A549 (cell line): Measurements from ENCODE around the gene SUPT5H. TPM values are rescaled to one million over a fixed set of nuclear protein-coding genes. Genes with fewer than 3 reads are reported as not detected.
A peak's percentile ranks its signal among the peaks of the same experiment; 100 is the strongest.

Source experiments
- ATAC-seq, 2 experiments: fragments of 200-7000 bp in 1 of 2; fragments of >200 bp in 1 of 2; cut with Nextera tagmentation in 1 of 2; cut with Tn5 transposase in 1 of 2; 3 replicates each; pipeline versions ENCODE4 v1.8.0 to v1.9.1; 2018 to 2020; ENCODE audit warnings: mild to moderate bottlenecking in 1 of 2, moderate library complexity in 1 of 2
- CTCF ChIA-PET: fragments of 300-600 bp; sonication (Branson Sonifier 250); formaldehyde crosslinking; extraction: SDS; loops from one replicate; lab custom pipeline; 2021; ENCODE audit warnings: antibody characterized with exemption, inconsistent platforms; lab: Yijun Ruan, JAX
- POLR2A ChIA-PET: fragments of 350-600 bp; formaldehyde crosslinking; extraction: SDS; loops from one replicate; lab custom pipeline; 2021; ENCODE audit warnings: antibody characterized with exemption, inconsistent platforms; lab: Yijun Ruan, JAX
- DNase-seq, 2 experiments: peaks; one replicate each; pipeline versions ENCODE4 v3.0.0 to v3.0.0-alpha.2; 2011 to 2016; ENCODE audit warnings: low read depth in 1 of 2, low spot score in 1 of 2
- FAIRE-seq: peaks from 2 replicates; lab custom pipeline; 2011; peaks lifted over from hg19 to GRCh38; lab: Jason Lieb, UNC
- H3K27ac ChIP-seq, 2 experiments: fragments of >200 bp; sonication (Bioruptor Twin); formaldehyde crosslinking; 3 replicates each; pipeline ENCODE4 v1.5.1; 2016 to 2017
- H3K4me1 ChIP-seq: fragments of >200 bp; sonication (Bioruptor Twin); formaldehyde crosslinking; 3 replicates; pipeline ENCODE4 v1.6.1; 2016
- H3K4me2 ChIP-seq: fragments of >200 bp; sonication (Bioruptor Twin); formaldehyde crosslinking; 3 replicates; pipeline ENCODE4 v1.6.1; 2016
- H3K4me3 ChIP-seq: fragments of >200 bp; sonication (Bioruptor Twin); formaldehyde crosslinking; 3 replicates; pipeline ENCODE4 v1.5.1; 2016
- H3K9me3 ChIP-seq: fragments of >200 bp; sonication (Bioruptor Twin); formaldehyde crosslinking; 3 replicates; pipeline ENCODE4 v1.6.1; 2016
- CBX2 ChIP-seq: fragments of 200-600 bp; sonication (generic); IDR thresholded peaks from 2 replicates; pipeline ENCODE4 v1.6.1; 2016; ENCODE audit warnings: low read depth, mild to moderate bottlenecking, borderline replicate concordance
- EHMT2 ChIP-seq: fragments of 200-600 bp; sonication (generic); IDR thresholded peaks from 2 replicates; pipeline ENCODE4 v1.6.1; 2016; ENCODE audit warnings: antibody characterized with exemption, low read depth, mild to moderate bottlenecking, moderate library complexity
- GATA3 ChIP-seq: IDR thresholded peaks from 2 replicates; pipeline ENCODE4 v1.6.1; 2012; ENCODE audit warnings: borderline replicate concordance
- HOXA7 ChIP-seq: fragments of 250-450 bp; sonication (Bioruptor Pico); IDR thresholded peaks from 2 replicates; pipeline ENCODE4 v1.5.0; 2020; ENCODE audit warnings: mild to moderate bottlenecking, moderate library complexity
- HOXB5 ChIP-seq: fragments of 250-450 bp; sonication (Bioruptor Pico); IDR thresholded peaks from 2 replicates; pipeline ENCODE4 v1.5.0; 2020; ENCODE audit warnings: mild to moderate bottlenecking, moderate library complexity
- JUN ChIP-seq, 2 experiments: fragments of >200 bp; sonication (Bioruptor Twin); formaldehyde crosslinking; IDR thresholded peaks; 2 replicates in 1 of 2; 3 replicates in 1 of 2; pipeline ENCODE4 v1.6.1; 2016 to 2017
- KDM1A ChIP-seq: fragments of 200-600 bp; sonication (generic); IDR thresholded peaks from 2 replicates; pipeline ENCODE4 v1.6.1; 2016; ENCODE audit warnings: low read depth, mild to moderate bottlenecking
- MAFK ChIP-seq: fragments of 450-650 bp; IDR thresholded peaks from 2 replicates; pipeline ENCODE4 v1.6.1; 2014; ENCODE audit not compliant: partially characterized antibody
- MAZ ChIP-seq: fragments of 150-350 bp; IDR thresholded peaks from 2 replicates; pipeline ENCODE4 v1.6.1; 2014; ENCODE audit warnings: antibody characterized with exemption, low read depth, low read length, borderline replicate concordance
- NFE2L2 ChIP-seq: fragments of 150-350 bp; conservative IDR thresholded peaks from 2 replicates; pipeline ENCODE4 v1.6.1; 2014; ENCODE audit warnings: low read length
- PHF8 ChIP-seq: fragments of 200-600 bp; sonication (generic); IDR thresholded peaks from 2 replicates; pipeline ENCODE4 v1.6.1; 2016; ENCODE audit warnings: low read depth, mild to moderate bottlenecking, antibody characterized with exemption, moderate library complexity, borderline replicate concordance
- POLR2AphosphoS2 ChIP-seq: conservative IDR thresholded peaks from 2 replicates; pipeline ENCODE4 v1.6.1; 2012; ENCODE audit warnings: low read length, improper control_type of control experiment, inconsistent platforms
- RAD21 ChIP-seq, 2 experiments: fragments of >200 bp in 1 of 2; sonication (Bioruptor Twin) in 1 of 2; formaldehyde crosslinking in 1 of 2; IDR thresholded peaks in 1 of 2; conservative IDR thresholded peaks in 1 of 2; 2 replicates in 1 of 2; 3 replicates in 1 of 2; pipeline ENCODE4 v1.6.1; 2012 to 2018; ENCODE audit warnings: inconsistent platforms in 1 of 2
- RCOR1 ChIP-seq: fragments of 150-350 bp; IDR thresholded peaks from 2 replicates; pipeline ENCODE4 v1.6.1; 2014; ENCODE audit warnings: antibody characterized with exemption, low read length, low read depth
- RFX5 ChIP-seq: fragments of 450-650 bp; IDR thresholded peaks from 2 replicates; pipeline ENCODE4 v1.7.1; 2014; ENCODE audit warnings: antibody characterized with exemption, mild to moderate bottlenecking, moderate library complexity
- SMC3 ChIP-seq: fragments of >200 bp; sonication (Bioruptor Twin); formaldehyde crosslinking; IDR thresholded peaks from 3 replicates; pipeline ENCODE4 v1.6.1; 2018; ENCODE audit warnings: inconsistent platforms
- SREBF2 ChIP-seq: fragments of 450-650 bp; IDR thresholded peaks from 2 replicates; pipeline ENCODE4 v1.6.1; 2014; ENCODE audit warnings: mild to moderate bottlenecking, moderate library complexity
- ZFP36 ChIP-seq: fragments of 450-650 bp; IDR thresholded peaks from 2 replicates; pipeline ENCODE4 v1.6.1; 2014; ENCODE audit warnings: borderline replicate concordance; ENCODE audit not compliant: partially characterized antibody
- WGBS: methylation state at CpG from one replicate; pipeline ENCODE4 v1.1.6; 2017; ENCODE audit errors: missing lambda C conversion rate; 5-methylcytosine and 5-hydroxymethylcytosine counted together
- polyA plus RNA-seq, 4 experiments: library from polyadenylated mRNA; depleted of rRNA in 3 of 4; stranded (reverse); fragments of >200 nt; fragmentation: RNase III in 1 of 4; extraction: RNeasy Plus Mini Kit Qiagen cat#74134 plus additional on column Dnase treatment in 1 of 4; gene quantifications; 2 replicates in 3 of 4; 3 replicates in 1 of 4; pipeline ENCODE4 v1.2.3, GENCODE V29; 2011 to 2017
- TF ChIP-seq, protein P1 (sequence below): fragments of >200 bp; sonication (Bioruptor Twin); formaldehyde crosslinking; IDR thresholded peaks from 3 replicates; pipeline ENCODE4 v1.5.1; 2016
- TF ChIP-seq, protein P2 (sequence below): fragments of 200-600 bp; sonication (generic); IDR thresholded peaks from 2 replicates; pipeline ENCODE4 v1.6.1; 2016; ENCODE audit warnings: antibody characterized with exemption, mild to moderate bottlenecking, moderate library complexity
- TF ChIP-seq, protein P3 (sequence below): IDR thresholded peaks from 2 replicates; pipeline ENCODE4 v1.6.1; 2012
- TF ChIP-seq, protein P4 (sequence below): IDR thresholded peaks from 2 replicates; pipeline ENCODE4 v1.6.1; 2012
- TF ChIP-seq, protein P5 (sequence below): fragments of >200 bp; sonication (Bioruptor Twin); formaldehyde crosslinking; IDR thresholded peaks from 3 replicates; pipeline ENCODE4 v1.6.1; 2016
- TF ChIP-seq, protein P6 (sequence below): fragments of 150-350 bp; IDR thresholded peaks from 2 replicates; pipeline ENCODE4 v1.6.1; 2014; ENCODE audit warnings: low read depth, mild to moderate bottlenecking, low read length

SUPT5H gene
- polyA plus RNA-seq, 2 of the 4 experiments (the other 2 are of a cell fraction): 186 to 222 TPM

DNA sequence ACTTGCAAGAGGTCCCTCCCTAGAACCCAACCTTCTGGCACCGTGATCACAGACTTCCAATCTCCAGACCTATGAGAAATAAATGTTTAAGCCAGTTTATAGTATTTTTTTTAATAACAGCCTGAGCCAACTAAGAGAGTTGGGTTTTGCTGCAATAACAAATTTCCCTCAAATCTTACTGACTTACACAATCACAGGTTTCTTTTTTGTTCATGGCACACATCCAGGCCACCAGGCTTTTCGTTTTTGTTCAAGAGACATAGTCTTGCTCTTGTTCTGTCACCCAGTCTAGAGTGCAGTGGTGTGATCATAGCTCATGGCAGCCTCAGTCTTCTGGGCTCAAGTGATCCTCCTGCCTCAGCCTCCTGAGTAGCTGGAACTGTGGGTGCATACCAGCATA, 67.6 kb downstream of the SUPT5H start:
- Histone ChIP-seq H3K9me3 (no peaks in the 10 kb centered on the region), H3K4me2 (no peak overlapping the region), H3K4me1 (peaks cover 13% of the 10 kb centered on the region; the same call in 2 of the 3 replicates)
- ChIA-PET POLR2A (interaction anchor here (0.7 to 1.6 kb wide), 3 partner anchors 19 to 77 kb away, joined by 4 to 8 read pairs (median 5); partner anchors contain the start of genes RPS16 and TIMM50), CTCF (interaction anchor here (0.7 to 17.0 kb wide), 7 partner anchors 10 to 668 kb away, joined by 3 to 257 read pairs (median 5); partner anchors contain the start of genes DLL3 and EID2B)
- WGBS: 39% methylated on average over 2 of the region's 2 CpGs
- ATAC-seq (no peak), FAIRE-seq (peak; percentile 87)
- TF ChIP-seq SMC3 (no peak), POLR2AphosphoS2 (no peak), HOXB5 (CRISPR knock-in tag) (no peak), SREBF2 (no peak), ZFP36 (no peak), RCOR1 (no peak), MAFK (no peak), EHMT2 (no peak), NFE2L2 (no peak)
- TF ChIP-seq, all 56 proteins: peak for 0
- Histone ChIP-seq H3K4me3 (no peak overlapping the region), H3K27ac (no peak overlapping the region)
- no peak for DNase-seq

DNA sequence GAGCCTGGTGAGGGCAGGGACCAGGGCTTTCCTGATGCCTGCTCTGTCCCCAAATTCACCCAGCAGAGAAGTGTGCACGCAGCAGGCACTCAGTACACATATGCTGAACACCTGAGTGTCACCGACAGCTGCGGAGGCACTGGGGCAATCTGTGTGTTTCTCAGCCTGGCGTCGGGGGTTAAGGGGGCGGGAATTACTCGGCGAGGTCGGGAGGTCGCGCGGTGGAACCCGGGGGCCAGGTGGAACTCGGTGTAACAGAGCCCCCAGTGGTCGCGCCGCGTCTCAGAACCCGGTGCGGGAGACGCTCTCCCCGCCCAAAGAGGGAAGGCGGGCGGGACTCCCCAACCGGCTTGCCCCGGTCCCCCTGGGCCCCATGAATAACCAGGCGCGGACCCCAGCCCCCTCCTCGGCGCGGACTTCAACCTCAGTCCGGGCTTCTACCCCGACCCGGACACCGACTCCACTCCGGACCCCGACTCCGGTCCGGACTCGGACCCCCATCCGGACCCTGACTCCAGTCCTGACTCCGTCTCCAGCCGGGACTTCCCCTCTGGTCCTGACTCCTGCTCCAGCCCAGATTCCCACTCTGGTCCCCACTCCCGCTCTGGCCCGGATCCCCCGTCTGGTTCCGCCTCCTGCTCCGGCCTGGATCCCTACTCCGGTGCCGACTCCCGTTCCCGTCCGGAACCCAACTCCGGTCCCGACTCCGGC, 69.6 kb downstream of the SUPT5H start, which contains the start of gene SELENOV:
SELENOV (plus strand) TSS at position 300 of the 711 bp plus-strand sequence; CDS start at position 374, 74 bp downstream.
- H3K27ac ChIP-seq: peak within 1 kb of the TSS in 1 of 2 experiments; percentile 66; a peak in 3 of 6 replicates
- WGBS: 20% methylated on average over 51 of the region's 56 CpGs
- H3K4me1 ChIP-seq: peaks cover 9% of the 10 kb centered on the region; the same call in 2 of the 3 replicates
- H3K4me3 ChIP-seq: peak within 1 kb of the TSS; percentile 42
- FAIRE-seq (no peak), DNase-seq (no peak), ATAC-seq (peak; percentile 48 to 64)
- TF ChIP-seq HOXA7 (CRISPR knock-in tag) (no peak), GATA3 (no peak), CBX2 (no peak), RAD21 (conservative IDR thresholded peaks at IDR 0.05 in 1 of 2, IDR thresholded peaks at IDR 0.05 in 1 of 2) (0 out of 5 replicates have a peak, but pooled peaks of 1 of the 2 experiments have one; percentile 10), EHMT2 (no peak), ZFP36 (no peak), RCOR1 (no peak), RFX5 (0 out of 2 replicates have a peak, but pooled peaks have one; percentile 15), KDM1A (no peak), JUN (IDR thresholded peaks at IDR 0.05) (no peak), PHF8 (no peak), MAZ (no peak)
- TF ChIP-seq, protein P1, sequence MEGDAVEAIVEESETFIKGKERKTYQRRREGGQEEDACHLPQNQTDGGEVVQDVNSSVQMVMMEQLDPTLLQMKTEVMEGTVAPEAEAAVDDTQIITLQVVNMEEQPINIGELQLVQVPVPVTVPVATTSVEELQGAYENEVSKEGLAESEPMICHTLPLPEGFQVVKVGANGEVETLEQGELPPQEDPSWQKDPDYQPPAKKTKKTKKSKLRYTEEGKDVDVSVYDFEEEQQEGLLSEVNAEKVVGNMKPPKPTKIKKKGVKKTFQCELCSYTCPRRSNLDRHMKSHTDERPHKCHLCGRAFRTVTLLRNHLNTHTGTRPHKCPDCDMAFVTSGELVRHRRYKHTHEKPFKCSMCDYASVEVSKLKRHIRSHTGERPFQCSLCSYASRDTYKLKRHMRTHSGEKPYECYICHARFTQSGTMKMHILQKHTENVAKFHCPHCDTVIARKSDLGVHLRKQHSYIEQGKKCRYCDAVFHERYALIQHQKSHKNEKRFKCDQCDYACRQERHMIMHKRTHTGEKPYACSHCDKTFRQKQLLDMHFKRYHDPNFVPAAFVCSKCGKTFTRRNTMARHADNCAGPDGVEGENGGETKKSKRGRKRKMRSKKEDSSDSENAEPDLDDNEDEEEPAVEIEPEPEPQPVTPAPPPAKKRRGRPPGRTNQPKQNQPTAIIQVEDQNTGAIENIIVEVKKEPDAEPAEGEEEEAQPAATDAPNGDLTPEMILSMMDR: 0 out of 3 replicates have a peak, but pooled peaks have one; percentile 6
- TF ChIP-seq, protein P2, sequence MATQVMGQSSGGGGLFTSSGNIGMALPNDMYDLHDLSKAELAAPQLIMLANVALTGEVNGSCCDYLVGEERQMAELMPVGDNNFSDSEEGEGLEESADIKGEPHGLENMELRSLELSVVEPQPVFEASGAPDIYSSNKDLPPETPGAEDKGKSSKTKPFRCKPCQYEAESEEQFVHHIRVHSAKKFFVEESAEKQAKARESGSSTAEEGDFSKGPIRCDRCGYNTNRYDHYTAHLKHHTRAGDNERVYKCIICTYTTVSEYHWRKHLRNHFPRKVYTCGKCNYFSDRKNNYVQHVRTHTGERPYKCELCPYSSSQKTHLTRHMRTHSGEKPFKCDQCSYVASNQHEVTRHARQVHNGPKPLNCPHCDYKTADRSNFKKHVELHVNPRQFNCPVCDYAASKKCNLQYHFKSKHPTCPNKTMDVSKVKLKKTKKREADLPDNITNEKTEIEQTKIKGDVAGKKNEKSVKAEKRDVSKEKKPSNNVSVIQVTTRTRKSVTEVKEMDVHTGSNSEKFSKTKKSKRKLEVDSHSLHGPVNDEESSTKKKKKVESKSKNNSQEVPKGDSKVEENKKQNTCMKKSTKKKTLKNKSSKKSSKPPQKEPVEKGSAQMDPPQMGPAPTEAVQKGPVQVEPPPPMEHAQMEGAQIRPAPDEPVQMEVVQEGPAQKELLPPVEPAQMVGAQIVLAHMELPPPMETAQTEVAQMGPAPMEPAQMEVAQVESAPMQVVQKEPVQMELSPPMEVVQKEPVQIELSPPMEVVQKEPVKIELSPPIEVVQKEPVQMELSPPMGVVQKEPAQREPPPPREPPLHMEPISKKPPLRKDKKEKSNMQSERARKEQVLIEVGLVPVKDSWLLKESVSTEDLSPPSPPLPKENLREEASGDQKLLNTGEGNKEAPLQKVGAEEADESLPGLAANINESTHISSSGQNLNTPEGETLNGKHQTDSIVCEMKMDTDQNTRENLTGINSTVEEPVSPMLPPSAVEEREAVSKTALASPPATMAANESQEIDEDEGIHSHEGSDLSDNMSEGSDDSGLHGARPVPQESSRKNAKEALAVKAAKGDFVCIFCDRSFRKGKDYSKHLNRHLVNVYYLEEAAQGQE: no peak
- TF ChIP-seq, protein P3, sequence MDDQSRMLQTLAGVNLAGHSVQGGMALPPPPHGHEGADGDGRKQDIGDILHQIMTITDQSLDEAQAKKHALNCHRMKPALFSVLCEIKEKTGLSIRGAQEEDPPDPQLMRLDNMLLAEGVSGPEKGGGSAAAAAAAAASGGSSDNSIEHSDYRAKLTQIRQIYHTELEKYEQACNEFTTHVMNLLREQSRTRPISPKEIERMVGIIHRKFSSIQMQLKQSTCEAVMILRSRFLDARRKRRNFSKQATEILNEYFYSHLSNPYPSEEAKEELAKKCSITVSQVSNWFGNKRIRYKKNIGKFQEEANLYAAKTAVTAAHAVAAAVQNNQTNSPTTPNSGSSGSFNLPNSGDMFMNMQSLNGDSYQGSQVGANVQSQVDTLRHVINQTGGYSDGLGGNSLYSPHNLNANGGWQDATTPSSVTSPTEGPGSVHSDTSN: no peak
- TF ChIP-seq, protein P4, sequence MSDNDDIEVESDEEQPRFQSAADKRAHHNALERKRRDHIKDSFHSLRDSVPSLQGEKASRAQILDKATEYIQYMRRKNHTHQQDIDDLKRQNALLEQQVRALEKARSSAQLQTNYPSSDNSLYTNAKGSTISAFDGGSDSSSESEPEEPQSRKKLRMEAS: 0 out of 2 replicates have a peak, but pooled peaks have one; percentile 8
- TF ChIP-seq, protein P5, sequence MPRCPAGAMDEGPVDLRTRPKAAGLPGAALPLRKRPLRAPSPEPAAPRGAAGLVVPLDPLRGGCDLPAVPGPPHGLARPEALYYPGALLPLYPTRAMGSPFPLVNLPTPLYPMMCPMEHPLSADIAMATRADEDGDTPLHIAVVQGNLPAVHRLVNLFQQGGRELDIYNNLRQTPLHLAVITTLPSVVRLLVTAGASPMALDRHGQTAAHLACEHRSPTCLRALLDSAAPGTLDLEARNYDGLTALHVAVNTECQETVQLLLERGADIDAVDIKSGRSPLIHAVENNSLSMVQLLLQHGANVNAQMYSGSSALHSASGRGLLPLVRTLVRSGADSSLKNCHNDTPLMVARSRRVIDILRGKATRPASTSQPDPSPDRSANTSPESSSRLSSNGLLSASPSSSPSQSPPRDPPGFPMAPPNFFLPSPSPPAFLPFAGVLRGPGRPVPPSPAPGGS: no peak
- TF ChIP-seq, protein P6, sequence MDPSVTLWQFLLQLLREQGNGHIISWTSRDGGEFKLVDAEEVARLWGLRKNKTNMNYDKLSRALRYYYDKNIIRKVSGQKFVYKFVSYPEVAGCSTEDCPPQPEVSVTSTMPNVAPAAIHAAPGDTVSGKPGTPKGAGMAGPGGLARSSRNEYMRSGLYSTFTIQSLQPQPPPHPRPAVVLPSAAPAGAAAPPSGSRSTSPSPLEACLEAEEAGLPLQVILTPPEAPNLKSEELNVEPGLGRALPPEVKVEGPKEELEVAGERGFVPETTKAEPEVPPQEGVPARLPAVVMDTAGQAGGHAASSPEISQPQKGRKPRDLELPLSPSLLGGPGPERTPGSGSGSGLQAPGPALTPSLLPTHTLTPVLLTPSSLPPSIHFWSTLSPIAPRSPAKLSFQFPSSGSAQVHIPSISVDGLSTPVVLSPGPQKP: no peak
- no peaks in the 10 kb centered on the region for H3K9me3 ChIP-seq
- ChIA-PET POLR2A (interaction anchor here (0.8 to 2.7 kb wide), 2 partner anchors 68 to 79 kb away, joined by 4 to 11 read pairs; partner anchors contain the start of gene RPS16), CTCF (interaction anchor here (1.1 to 17.0 kb wide), 10 partner anchors 12 to 157 kb away, joined by 3 to 257 read pairs (median 8); partner anchors contain the start of genes DLL3 and EID2B)
- H3K4me2 ChIP-seq: peak within 1 kb of the TSS; percentile 89
